Measurements from ENCODE around the gene REN. TPM values are rescaled to one million over a fixed set of nuclear protein-coding genes. Genes with fewer than 3 reads are reported as not detected.

REN gene
- total RNA-seq, 4 donors from 2014 or later: not detected

DNA sequence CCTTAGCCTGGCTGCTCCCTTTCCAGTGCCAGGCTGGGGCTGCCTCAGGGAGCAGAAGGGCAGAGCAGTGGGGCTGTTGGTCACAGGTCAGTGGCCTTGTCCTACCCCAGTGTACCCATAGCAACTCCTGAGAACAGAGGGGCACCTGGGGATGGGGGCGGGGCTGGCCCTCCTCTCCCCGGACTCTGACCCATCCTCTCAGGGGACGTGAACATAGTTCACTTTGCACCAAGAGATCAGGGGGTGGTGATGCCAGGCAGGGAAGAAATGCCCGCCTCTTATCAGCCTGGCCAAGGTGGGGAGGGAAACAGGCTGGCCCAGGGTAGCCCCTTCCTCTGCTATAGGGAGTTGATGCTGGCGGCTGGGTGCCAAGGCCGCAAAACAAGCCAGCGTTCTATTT is 19.2 kb downstream of the REN start:
- TF ChIP-seq, protein P1, sequence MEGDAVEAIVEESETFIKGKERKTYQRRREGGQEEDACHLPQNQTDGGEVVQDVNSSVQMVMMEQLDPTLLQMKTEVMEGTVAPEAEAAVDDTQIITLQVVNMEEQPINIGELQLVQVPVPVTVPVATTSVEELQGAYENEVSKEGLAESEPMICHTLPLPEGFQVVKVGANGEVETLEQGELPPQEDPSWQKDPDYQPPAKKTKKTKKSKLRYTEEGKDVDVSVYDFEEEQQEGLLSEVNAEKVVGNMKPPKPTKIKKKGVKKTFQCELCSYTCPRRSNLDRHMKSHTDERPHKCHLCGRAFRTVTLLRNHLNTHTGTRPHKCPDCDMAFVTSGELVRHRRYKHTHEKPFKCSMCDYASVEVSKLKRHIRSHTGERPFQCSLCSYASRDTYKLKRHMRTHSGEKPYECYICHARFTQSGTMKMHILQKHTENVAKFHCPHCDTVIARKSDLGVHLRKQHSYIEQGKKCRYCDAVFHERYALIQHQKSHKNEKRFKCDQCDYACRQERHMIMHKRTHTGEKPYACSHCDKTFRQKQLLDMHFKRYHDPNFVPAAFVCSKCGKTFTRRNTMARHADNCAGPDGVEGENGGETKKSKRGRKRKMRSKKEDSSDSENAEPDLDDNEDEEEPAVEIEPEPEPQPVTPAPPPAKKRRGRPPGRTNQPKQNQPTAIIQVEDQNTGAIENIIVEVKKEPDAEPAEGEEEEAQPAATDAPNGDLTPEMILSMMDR (IDR thresholded peaks at IDR 0.05; ENCODE audit: low read depth): no peak

DNA sequence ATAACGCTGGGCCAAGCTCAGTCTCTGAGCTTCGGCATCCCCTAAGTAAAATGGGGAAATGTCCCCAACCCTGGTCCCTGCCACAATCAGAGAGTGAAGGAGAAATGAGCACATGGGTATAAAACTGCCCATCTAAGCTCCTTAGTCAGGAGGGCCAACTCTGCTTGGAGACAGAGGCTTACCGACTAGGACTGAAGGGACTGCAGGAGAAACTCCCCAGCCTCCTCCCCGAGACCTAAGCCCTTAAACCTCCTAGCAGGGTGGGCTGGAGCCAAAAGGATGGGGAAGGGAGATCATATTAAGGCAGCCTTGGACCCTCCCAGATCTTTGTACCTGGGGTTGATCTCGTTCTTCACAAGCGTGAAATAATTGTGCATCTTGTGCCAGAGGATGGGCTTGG is 19.8 kb downstream of the REN start:
- TF ChIP-seq, protein P1 (IDR thresholded peaks at IDR 0.05; ENCODE audit: low read depth): no peak

DNA sequence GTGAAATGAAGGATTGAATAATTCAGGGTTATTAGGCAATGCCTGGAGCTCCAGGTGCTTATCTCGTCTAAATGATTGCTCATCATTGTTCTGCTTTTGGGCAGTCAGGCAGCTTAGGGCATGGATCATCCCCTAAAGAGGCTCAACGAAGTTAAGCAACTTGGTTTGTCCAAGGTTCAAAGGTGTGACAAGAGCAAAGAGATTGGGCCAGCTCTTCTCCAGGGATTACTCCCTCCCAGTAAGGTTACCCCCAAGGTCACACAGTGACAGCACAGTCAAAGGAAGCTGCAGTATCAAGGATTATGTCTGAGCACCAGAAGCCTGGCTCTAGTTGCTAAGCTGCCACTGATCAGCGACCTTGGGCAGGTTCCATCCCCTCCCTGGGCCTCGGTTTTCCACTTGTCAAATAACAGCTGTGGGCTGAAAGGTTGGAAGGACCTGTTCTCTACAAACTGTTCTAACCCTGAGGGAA is 21.1 kb downstream of the REN start:
- TF ChIP-seq, protein P1 (IDR thresholded peaks at IDR 0.05; ENCODE audit: low read depth): no peak

DNA sequence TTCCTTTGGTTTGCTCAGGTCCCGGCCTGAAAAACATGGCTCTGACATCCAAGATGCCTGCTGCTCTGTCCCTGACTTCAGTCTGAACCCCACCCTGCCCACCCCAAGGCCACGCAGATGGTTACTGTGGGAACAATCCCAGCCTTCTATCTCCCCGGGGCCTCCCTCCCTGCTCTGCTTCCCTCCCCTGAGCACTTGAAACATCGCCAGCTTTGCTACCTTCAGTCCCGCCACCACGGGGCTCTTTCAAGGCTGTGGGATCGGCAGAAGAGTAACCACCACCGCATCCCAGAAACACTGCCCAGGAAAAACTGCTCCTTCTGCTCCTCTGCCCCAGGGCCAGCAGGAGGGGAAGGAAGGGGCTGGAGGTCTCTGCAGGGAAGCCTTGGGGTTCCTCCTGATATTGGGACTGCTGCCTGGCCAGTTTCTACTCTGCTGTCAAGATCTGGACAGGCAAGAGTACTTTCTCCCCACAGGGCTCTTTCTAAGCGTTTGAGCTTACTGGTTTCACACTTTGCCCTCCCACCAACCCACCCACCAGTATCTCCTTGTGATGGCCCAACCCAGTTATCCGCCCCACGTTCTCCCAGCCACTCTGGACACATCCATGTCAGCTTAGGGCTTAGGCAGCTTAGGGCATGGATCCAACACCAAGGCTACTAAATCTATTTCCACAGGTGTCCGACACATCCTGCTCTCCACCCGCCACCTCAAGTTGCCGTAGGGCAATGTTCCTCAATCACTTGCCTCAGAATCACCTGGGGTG is 22.7 kb downstream of the REN start:
- TF ChIP-seq, protein P1 (IDR thresholded peaks at IDR 0.05; ENCODE audit: low read depth): no peak

DNA sequence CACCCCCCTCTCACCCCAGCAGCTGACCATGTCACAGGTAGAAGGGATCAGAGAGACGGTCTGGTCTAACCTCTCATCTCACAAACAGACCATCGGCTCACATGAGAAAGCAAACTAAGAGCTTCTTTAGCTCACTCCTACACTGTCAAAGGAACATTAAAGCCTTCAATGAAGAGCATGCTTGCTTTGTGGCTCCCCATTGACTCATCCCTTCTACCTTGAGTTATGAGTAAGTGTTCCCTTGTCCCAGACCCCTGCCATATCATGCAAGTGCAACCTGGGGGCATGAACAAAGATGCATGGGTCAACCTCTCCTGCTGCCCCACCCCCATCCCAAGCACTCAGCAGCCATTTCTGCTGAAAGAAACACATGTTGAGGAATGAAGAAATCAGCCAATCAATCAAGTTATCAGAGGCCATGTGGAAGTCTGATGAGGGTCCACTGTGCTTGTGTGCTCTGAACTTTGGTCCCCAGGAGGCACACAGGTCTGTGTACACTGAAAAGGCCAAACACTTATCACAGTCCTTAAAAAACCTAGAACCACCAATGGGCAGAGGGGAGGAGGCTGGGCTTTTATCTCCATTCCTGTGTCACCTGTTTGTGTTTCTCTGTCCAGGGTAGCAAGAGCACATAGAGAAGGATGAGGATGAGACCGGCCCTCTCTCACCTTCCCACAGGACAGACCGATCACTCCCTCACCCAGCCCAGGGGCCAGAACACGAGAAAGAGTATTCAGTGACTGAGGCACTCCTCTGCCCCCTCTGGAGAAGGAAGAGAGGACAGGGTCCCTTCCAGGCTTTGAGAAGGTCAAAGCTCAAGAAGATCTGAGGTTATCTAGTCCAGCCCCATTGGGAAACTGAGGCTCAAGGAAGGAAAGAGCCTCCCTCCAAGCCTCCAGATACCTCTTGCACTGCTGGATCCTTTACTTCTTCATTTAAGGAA is 23.8 kb downstream of the REN start:
- TF ChIP-seq, protein P1 (IDR thresholded peaks at IDR 0.05; ENCODE audit: low read depth): no peak

DNA sequence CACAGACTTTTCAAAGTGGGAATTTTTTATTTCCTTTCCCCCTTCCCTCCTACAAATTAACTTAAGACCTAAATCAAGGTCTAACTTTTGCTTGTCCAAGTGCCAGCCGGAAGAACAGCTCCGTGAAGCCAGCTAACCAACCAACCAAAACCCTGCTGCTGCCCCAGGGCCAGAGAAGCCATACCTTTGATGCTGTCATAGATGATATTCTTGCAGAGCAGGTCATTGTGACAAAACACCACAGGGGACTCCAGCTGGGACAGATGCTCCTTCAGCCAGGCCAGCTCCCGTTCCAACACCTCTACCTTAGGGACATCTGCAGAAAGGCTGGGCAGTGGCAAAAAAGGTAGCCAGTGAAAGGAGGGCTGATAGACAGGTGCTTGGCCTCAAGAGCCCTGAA is 25.0 kb downstream of the REN start:
- TF ChIP-seq, protein P1 (IDR thresholded peaks at IDR 0.05; ENCODE audit: low read depth): no peak

DNA sequence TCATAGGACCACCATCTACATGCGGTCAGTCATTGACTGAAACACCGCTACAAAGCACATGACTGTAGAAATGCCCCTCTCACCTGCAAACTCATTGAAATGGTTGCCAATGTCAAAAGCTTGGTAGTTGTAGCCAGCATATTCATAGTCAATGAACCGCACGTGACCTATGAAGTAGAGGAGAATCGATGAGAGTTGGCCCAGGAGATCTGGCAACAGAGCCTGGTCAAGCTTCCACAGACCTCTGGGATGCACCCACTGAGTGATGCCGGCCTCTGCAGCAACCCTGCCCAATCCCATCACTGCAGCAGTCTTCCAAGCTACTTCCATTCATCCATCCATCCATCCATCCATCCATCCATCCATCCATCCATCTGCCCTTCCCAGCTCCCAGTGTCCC is 26.2 kb downstream of the REN start:
- TF ChIP-seq, protein P1 (IDR thresholded peaks at IDR 0.05; ENCODE audit: low read depth): no peak

Measured in subcutaneous adipose tissue (tissue), 4 donors.